Stomach smooth muscle (tissue), 2 donors: ENCODE results near the gene PSAT1.

Experiments
- H3K27ac ChIP-seq: one replicate; pipeline ENCODE4 v1.7.0; 2013; ENCODE audit warnings: mild to moderate bottlenecking, low read length, inconsistent platforms
- H3K27me3 ChIP-seq, 2 donors: one replicate each; pipeline ENCODE4 v1.7.0; 2013; ENCODE audit warnings: low read length in 2 of 2; ENCODE audit not compliant: insufficient read depth in 2 of 2, control insufficient read depth in 1 of 2
- H3K36me3 ChIP-seq, 2 donors: one replicate each; pipeline ENCODE4 v1.7.0; 2013; ENCODE audit warnings: low read length in 2 of 2; ENCODE audit not compliant: control insufficient read depth in 2 of 2, insufficient read depth in 2 of 2
- H3K4me1 ChIP-seq: one replicate; pipeline ENCODE4 v1.7.0; 2013; ENCODE audit warnings: low read length; ENCODE audit not compliant: control insufficient read depth, insufficient read depth
- H3K4me3 ChIP-seq, 2 donors: one replicate each; pipeline ENCODE4 v1.7.0; 2013; ENCODE audit warnings: low read length in 2 of 2
- H3K9ac ChIP-seq, 2 donors: one replicate each; pipeline ENCODE4 v1.7.0; 2013; ENCODE audit warnings: low read length in 2 of 2, mild to moderate bottlenecking in 1 of 2
- H3K9me3 ChIP-seq, 2 donors: one replicate each; pipeline ENCODE4 v1.7.0; 2013; ENCODE audit warnings: low read length in 2 of 2; ENCODE audit not compliant: control insufficient read depth in 2 of 2
- donor health status: healthy.
- donor health status: Pancreatic carcinoma.

Gene PSAT1

GRCh38 chr9:78368236-78368635 is 71.3 kb downstream of the PSAT1 start:
- no peaks in the 10 kb centered on the region for H3K4me1 ChIP-seq
- no peaks in the 10 kb centered on the region for H3K36me3 ChIP-seq
- no peaks in the 10 kb centered on the region for H3K9me3 ChIP-seq
- no peak overlapping the region for H3K4me3 ChIP-seq
- H3K27me3 ChIP-seq = peaks cover 0 to 12% of the 10 kb centered on the region in 2 donors
- no peak overlapping the region for H3K27ac ChIP-seq
- H3K9ac ChIP-seq = no peak overlapping the region

GRCh38 chr9:78369639-78370219 is 72.8 kb downstream of the PSAT1 start:
- H3K9me3 ChIP-seq = no peaks in the 10 kb centered on the region
- no peak overlapping the region for H3K27ac ChIP-seq
- H3K9ac ChIP-seq = no peak overlapping the region
- peaks cover under 1 to 18% of the 10 kb centered on the region in 2 donors for H3K27me3 ChIP-seq
- H3K4me3 ChIP-seq = no peak overlapping the region
- no peaks in the 10 kb centered on the region for H3K36me3 ChIP-seq
- H3K4me1 ChIP-seq = no peaks in the 10 kb centered on the region

- no peak overlapping the region for H3K4me3 ChIP-seq
- H3K27me3 ChIP-seq = peaks cover 5 to 24% of the 10 kb centered on the region in 2 donors
- H3K4me1 ChIP-seq = no peaks in the 10 kb centered on the region
- no peak overlapping the region for H3K9ac ChIP-seq
- no peaks in the 10 kb centered on the region for H3K36me3 ChIP-seq
- H3K27ac ChIP-seq = no peak overlapping the region
- H3K9me3 ChIP-seq = no peaks in the 10 kb centered on the region
Observed at GRCh38 chr9:78370991-78371390, 74.1 kb downstream of the PSAT1 start.

- no peaks in the 10 kb centered on the region for H3K36me3 ChIP-seq
- no peak overlapping the region for H3K4me3 ChIP-seq
- no peak overlapping the region for H3K27ac ChIP-seq
- peaks cover 5 to 24% of the 10 kb centered on the region in 2 donors for H3K27me3 ChIP-seq
- H3K9me3 ChIP-seq = no peaks in the 10 kb centered on the region
- no peaks in the 10 kb centered on the region for H3K4me1 ChIP-seq
- H3K9ac ChIP-seq = no peak overlapping the region
Observed at GRCh38 chr9:78371981-78372380, 75.1 kb downstream of the PSAT1 start.
